Measurements from ENCODE around the gene NEUROG3. TPM values are rescaled to one million over a fixed set of nuclear protein-coding genes. Genes with fewer than 3 reads are reported as not detected.

Gene NEUROG3
- total and polyA plus RNA-seq, 2 of the 13 experiments (the other 11 are each of a cell fraction or from before 2014, with no cell fraction given) = not detected

- Histone ChIP-seq H3K27ac (ENCODE audit: extremely low read length, insufficient read depth, low read length) (no peak overlapping the region), H3K79me2 (ENCODE audit: insufficient read depth, low read length) (no peaks in the 10 kb centered on the region), H2AFZ (ENCODE audit: low read length) (no peak overlapping the region), H3K9me3 (ENCODE audit: low read length) (no peaks in the 10 kb centered on the region), H4K20me1 (ENCODE audit: insufficient read depth, low read length) (no peaks in the 10 kb centered on the region), H3K36me3 (replicated peaks in 1 of 2; ENCODE audit: control insufficient read depth in 1 of 2, insufficient read depth in 2 of 2, low read length in 2 of 2) (no peaks in the 10 kb centered on the region), H3K27me3 (ENCODE audit: control insufficient read depth in 1 of 2, insufficient read depth in 2 of 2, low read length in 2 of 2) (peaks cover 0 to 3% of the 10 kb centered on the region in 2 experiments; a peak in 2 of 5 replicates), H3K9ac (ENCODE audit: insufficient read depth, low read depth, low read length) (no peak overlapping the region), H3K4me1 (ENCODE audit: insufficient read depth, low read length) (no peaks in the 10 kb centered on the region), H3K4me2 (ENCODE audit: low read depth, low read length) (no peak overlapping the region), H3K4me3 (replicated peaks in 1 of 3; ENCODE audit: insufficient read depth in 1 of 3, low read depth in 2 of 3, low read length in 3 of 3) (no peak overlapping the region)
- ChIA-PET POLR2A (no interaction called here), CTCF (ENCODE audit: low intra/inter-chr PET ratio, low total read pairs) (no interaction called here)
- in situ Hi-C loops (cut with HindIII; ENCODE audit: extremely low pct_ligation_motif_present, low pct_unique_long_range_greater_than_20kb) (no loop called here), intact Hi-C loops (cut with micrococcal nuclease; ENCODE audit: unreplicated experiment) (no loop called here)
- TF ChIP-seq NFE2L1 (CRISPR knock-in tag; IDR thresholded peaks at IDR 0.05; ENCODE audit: borderline replicate concordance) (no peak), ZSCAN21 (CRISPR knock-in tag; IDR thresholded peaks at IDR 0.05; ENCODE audit: borderline replicate concordance) (no peak), ZKSCAN5 (CRISPR knock-in tag; IDR thresholded peaks at IDR 0.05) (no peak), HIVEP1 (CRISPR knock-in tag; IDR thresholded peaks at IDR 0.05) (no peak), POLR2AphosphoS5 (IDR thresholded peaks at IDR 0.05; ENCODE audit: low read depth, low read length) (no peak), ZBTB7B (CRISPR knock-in tag; IDR thresholded peaks at IDR 0.05) (no peak), RORA (CRISPR knock-in tag; IDR thresholded peaks at IDR 0.05) (no peak)
- TF ChIP-seq, protein P1, sequence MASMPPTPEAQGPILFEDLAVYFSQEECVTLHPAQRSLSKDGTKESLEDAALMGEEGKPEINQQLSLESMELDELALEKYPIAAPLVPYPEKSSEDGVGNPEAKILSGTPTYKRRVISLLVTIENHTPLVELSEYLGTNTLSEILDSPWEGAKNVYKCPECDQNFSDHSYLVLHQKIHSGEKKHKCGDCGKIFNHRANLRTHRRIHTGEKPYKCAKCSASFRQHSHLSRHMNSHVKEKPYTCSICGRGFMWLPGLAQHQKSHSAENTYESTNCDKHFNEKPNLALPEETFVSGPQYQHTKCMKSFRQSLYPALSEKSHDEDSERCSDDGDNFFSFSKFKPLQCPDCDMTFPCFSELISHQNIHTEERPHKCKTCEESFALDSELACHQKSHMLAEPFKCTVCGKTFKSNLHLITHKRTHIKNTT (CRISPR knock-in tag; IDR thresholded peaks at IDR 0.05) = no peak
- TF ChIP-seq, protein P2, sequence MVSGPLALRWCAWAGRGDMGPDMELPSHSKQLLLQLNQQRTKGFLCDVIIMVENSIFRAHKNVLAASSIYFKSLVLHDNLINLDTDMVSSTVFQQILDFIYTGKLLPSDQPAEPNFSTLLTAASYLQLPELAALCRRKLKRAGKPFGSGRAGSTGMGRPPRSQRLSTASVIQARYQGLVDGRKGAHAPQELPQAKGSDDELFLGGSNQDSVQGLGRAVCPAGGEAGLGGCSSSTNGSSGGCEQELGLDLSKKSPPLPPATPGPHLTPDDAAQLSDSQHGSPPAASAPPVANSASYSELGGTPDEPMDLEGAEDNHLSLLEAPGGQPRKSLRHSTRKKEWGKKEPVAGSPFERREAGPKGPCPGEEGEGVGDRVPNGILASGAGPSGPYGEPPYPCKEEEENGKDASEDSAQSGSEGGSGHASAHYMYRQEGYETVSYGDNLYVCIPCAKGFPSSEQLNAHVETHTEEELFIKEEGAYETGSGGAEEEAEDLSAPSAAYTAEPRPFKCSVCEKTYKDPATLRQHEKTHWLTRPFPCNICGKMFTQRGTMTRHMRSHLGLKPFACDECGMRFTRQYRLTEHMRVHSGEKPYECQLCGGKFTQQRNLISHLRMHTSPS (CRISPR knock-in tag; IDR thresholded peaks at IDR 0.05; ENCODE audit: low read depth) = no peak
- FAIRE-seq (no peak), ATAC-seq (no peak), DNase-seq (ENCODE audit: low spot score) (no peak)
- WGBS (ENCODE audit: low lambda C conversion rate) = no CpG with 5 or more reads among the region's 11 CpGs
- BruUV-seq (replicated peaks) = no TSS peak
Measured at GRCh38 chr10:69527961-69528360, 45.3 kb downstream of the NEUROG3 start.

Other genes with a start within 250 kb of the NEUROG3 start
- gene TACR2, start 156.5 kb downstream of the NEUROG3 start, total RNA-seq (2016; rRNA removed; fragmentation: Illumina TruSeq; extraction: Trizol) = not detected in 2 replicates
- gene TACR2, start 156.5 kb downstream of the NEUROG3 start, polyA plus RNA-seq (2011; rRNA removed) = 0.04 TPM in 1 of 2 replicates, not detected in the other
- 0.27 and 0.34 TPM in 2 replicates for gene TSPAN15, start 122.0 kb downstream of the NEUROG3 start, total RNA-seq (2016; rRNA removed; fragmentation: Illumina TruSeq; extraction: Trizol)
- gene TSPAN15, start 122.0 kb downstream of the NEUROG3 start, polyA plus RNA-seq (2011; rRNA removed) = 3.2 and 5.1 TPM in 2 replicates
- gene FAM241B, start 56.8 kb upstream of the NEUROG3 start, total RNA-seq (2016; rRNA removed; fragmentation: Illumina TruSeq; extraction: Trizol) = 1.9 and 2.0 TPM in 2 replicates
- 4.0 and 5.8 TPM in 2 replicates for gene FAM241B, start 56.8 kb upstream of the NEUROG3 start, polyA plus RNA-seq (2011; rRNA removed)
- not detected in 2 replicates for gene COL13A1, start 228.5 kb upstream of the NEUROG3 start, total RNA-seq (2016; rRNA removed; fragmentation: Illumina TruSeq; extraction: Trizol)
- gene COL13A1, start 228.5 kb upstream of the NEUROG3 start, polyA plus RNA-seq (2011; rRNA removed) = 0.07 and 0.22 TPM in 2 replicates